ENCODE results near the gene ARHGAP4.
A peak's percentile ranks its signal among the peaks of the same experiment; 100 is the strongest.

The ARHGAP4 gene

DNA sequence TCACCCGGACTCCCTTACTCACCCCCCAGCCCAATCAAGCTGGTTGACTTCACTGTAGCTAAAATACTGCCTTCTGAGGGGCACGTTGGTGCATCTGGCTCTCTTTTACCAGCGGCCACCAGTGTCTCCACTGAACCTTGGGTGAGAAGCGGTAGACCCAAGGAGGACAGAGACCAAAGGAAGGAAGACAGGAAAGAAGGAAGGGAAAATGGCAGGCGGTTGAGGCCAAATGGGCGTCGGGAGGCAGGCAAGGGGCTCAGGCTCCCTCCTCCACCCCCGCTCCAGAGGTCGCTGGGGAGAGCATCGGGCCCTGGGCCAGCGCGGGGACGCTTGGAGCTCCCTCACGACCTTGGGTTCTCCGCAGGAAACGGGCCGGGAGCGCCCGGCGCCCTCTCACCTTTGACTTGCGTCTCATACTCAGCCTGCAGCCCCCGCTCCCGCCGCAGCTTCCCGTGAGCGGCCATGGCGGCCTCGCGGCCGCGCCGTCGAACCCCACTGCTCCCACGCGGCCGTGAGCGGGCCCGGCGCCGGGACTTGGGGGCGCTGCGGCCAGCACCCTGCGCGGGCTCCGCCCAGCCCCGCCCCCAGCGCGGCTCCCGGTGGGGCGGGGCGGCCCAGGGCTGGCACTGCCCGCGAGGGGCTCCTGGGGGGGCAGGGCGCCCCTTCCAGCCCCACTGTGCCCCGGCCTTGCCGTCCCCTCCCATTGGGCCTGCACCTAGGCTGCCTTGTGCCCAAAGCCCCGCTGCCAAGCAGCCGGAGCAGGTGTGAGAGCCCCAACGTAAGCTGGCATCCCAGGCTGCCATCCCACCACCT, at the start of gene ARHGAP4:
Gene ARHGAP4, minus strand, starts transcription at position 526 of the 813 bp plus-strand sequence. Its CDS starts 62 bp downstream, at position 464.
- no peak for FAIRE-seq

DNA sequence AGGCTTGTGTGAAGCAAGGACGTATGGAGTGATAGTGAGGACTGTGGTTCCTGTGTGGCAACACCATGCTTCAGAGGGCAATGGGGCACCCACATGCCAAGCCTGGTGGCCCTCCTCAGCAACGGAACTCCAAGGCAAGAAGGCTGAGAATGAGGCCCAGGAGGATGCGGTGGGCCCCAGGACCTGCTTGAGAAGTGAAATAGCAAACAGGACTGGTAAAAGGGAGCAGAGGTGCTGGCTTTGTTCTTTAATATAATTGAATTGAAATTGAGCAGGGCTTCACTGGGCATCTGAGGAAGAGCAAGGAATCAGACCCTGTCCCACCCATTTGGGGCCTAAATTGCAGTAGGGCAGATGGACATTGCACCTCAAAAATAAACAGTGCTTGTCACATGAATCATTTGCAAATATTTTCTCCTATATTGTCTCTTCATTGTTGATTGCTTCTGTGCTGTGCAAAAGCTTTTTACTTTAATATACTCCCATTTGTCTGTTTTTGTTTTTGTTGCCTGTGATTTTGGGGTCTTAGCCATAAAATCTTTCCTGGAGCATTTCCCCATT, 48.7 kb upstream of the ARHGAP4 start:
- FAIRE-seq, result no peak

GRCh38 chrX:153974003-153974725, 48.1 kb upstream of the ARHGAP4 start:
- no peak for FAIRE-seq

GRCh38 chrX:153973127-153974002, 47.3 kb upstream of the ARHGAP4 start:
- FAIRE-seq, result no peak

- FAIRE-seq, result no peak
Measured at GRCh38 chrX:153972368-153973126, 46.5 kb upstream of the ARHGAP4 start, which contains the start of gene TMEM187. Gene TMEM187 (plus strand): TSS chrX:153972754. CDS start chrX:153982063, 9,309 bp downstream.

DNA sequence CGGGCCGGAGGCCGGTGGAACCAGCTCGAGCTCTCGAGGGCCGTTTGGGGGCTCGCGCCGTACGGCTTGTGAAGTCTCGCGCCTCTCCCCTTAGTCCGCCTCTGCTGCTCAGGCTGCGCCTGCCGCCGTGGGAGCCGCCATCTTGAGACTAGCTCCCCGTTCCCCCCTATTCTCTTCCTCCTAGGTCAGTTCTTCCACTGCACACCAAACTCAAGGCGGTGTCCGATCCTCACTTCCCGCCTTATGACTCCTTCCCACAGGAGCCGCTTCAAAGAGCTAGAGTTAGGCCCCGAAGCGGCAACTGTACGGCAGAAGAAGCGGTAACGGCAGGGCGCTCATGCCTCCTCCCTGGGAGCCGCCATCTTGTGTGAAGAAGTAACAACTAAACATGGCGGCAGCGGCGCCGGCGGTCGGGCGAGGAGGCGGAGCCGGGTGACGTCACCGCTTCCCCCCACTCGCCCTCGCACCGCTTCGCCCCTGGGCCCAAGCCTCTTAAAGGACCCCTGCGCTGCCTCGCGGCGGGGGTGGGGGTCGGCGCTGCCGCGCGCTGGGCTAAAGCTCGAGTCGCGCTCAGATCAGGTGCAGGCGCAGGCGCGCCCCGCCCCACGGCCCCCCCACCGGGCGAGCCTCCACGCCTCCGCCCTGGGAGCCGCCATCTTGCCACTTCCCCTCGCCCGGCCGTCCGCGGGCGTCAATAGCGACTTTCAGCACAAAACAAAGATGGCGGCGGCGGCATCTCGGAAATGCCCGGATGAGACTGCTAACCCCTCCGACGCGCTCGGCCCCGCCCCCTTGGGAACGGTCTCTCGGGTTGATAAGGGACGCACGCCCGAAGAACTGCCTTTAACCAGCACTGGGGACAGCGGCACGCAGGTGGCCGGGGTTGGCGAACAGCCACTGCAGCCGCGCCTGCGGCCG, 45.6 kb upstream of the ARHGAP4 start, which contains the start of gene HCFC1:
Gene HCFC1, minus strand, starts transcription at position 369 of the 918 bp plus-strand sequence. CDS start 978 bp downstream, outside the sequence.
- peak; percentile 87 for FAIRE-seq

GRCh38 chrX:153971124-153971449, 45.0 kb upstream of the ARHGAP4 start:
- FAIRE-seq, result peak; percentile 90

- FAIRE-seq, result no peak
Measured at GRCh38 chrX:153970357-153971123, 44.5 kb upstream of the ARHGAP4 start.

DNA sequence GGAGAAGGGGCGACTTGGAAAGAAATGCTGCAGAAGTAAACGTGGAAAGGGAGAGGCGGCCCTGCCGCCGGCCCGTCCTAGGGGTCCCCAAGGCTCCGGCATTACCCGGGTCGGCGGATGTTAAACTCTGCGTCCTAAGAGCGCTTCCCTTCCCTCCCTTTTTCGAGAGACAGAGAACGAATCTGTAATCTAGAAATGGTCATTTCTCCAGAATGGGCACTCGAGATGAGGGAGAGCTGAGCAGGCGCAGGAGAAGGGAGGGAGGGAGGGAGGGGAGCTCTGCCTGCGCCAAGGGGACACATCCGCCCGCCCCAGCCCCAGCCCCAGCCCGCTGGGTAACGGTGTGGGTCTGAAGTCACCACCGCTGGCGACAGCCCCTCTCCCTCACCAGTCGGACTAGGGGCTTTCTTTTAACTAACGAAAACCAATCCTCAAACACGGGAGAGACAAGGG, 43.9 kb upstream of the ARHGAP4 start:
- FAIRE-seq, result no peak

- no peak for FAIRE-seq
Measured at GRCh38 chrX:153969125-153969903, 43.2 kb upstream of the ARHGAP4 start.

- no peak for FAIRE-seq
Measured at GRCh38 chrX:153968754-153969124, 42.7 kb upstream of the ARHGAP4 start.

- FAIRE-seq, result no peak
Measured at GRCh38 chrX:153968255-153968654, 42.2 kb upstream of the ARHGAP4 start.

- no peak for FAIRE-seq
Measured at GRCh38 chrX:153967536-153968224, 41.6 kb upstream of the ARHGAP4 start.

- FAIRE-seq, result no peak
Measured at GRCh38 chrX:153966841-153967535, 40.9 kb upstream of the ARHGAP4 start.

- no peak for FAIRE-seq
Measured at GRCh38 chrX:153966283-153966688, 40.2 kb upstream of the ARHGAP4 start.

DNA sequence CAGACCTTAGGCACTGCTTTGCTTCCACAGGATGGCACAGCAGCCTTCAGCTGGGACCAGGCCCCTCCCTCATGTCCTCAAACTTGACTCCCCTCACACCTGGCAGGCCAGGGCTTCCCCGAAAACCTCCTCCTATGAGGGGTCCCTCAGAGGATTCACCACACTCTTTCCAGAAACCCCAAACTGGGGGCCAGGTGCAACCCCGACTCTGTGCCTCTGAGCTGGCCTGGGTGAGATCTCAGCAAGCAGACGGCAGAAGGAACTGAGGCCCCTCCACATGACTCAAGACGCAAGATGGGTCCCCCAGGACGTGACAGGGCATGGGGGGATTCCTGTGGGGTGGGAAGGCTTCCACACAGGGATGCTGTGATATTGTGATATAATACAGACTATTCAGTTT, 39.3 kb upstream of the ARHGAP4 start:
- FAIRE-seq, result no peak

DNA sequence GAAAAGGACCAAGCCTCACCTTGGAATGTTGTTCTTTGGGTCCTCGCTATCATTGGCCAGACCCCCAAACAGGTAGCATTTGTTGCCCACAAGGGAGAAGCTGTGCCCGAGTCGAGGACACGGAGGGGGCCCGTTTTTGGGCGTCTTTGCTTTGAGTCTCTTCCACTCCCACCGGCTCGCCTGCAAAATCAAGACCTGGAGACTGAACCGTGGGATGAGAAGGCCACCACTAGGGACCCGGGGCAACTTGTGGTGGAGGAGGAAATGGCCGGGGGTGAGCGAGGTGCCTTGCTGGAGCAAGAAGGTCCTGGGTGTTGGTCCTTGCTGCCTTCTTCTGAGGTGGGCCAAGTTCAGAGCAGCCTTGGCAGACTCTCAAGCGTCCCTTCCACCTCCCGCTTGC, 38.0 kb upstream of the ARHGAP4 start:
- FAIRE-seq, result no peak

- no peak for FAIRE-seq
Measured at GRCh38 chrX:153963546-153963945, 37.5 kb upstream of the ARHGAP4 start.
